ENCODE measurements around the gene ASF1A. TPM values are rescaled to one million over a fixed set of nuclear protein-coding genes. Genes with fewer than 3 reads are reported as not detected.

Gene ASF1A
- total and polyA plus RNA-seq, 4 donors: 5.6 to 27.0 (median 7.2) TPM

GRCh38 chr6:118859517-118860064 lies 34.4 kb upstream of the ASF1A start (continued):
- no peak for TF ChIP-seq YY1 (IDR thresholded peaks at IDR 0.05)
- TF ChIP-seq HNF4G (IDR thresholded peaks at IDR 0.05): no peak
- TF ChIP-seq SP1 (IDR thresholded peaks at IDR 0.05): no peak
- TF ChIP-seq RXRA (IDR thresholded peaks at IDR 0.05): no peak
- no peak for TF ChIP-seq EGR1 (IDR thresholded peaks at IDR 0.05; ENCODE audit: low read depth in 2 of 2)

DNA sequence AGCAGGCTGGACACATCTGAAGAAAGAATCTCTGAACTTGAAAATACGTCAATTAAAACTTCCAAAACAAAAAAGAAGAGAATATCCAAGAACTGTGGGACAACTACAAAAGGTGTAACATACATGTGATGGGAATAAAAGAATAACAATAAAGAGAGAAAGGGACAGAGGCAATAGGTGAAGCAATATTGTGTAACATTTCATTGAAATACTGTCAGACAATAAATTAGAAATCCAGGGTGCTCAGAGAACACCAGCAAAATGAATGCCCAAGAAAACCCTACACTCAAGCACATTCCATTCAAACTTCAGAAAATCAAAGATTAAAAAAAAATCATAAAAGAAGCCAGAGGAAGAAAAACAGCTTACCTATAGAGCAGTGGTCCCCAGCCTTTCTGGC lies 33.6 kb upstream of the ASF1A start:
- 100% methylated on average over 1 of the region's 1 CpG for WGBS
- H3K27ac ChIP-seq (ENCODE audit: low read depth in 1 of 2, low read length in 2 of 2): no peak overlapping the region
- H3K36me3 ChIP-seq (ENCODE audit: control insufficient read depth in 4 of 4, insufficient read depth in 3 of 4, low read depth in 1 of 4, low read length in 3 of 4): peaks cover 0 to 3% (median 0%) of the 10 kb centered on the region in 4 donors
- no peak overlapping the region for H3K9ac ChIP-seq (ENCODE audit: low read depth in 1 of 2, low read length in 2 of 2)
- H3K9me3 ChIP-seq (ENCODE audit: control insufficient read depth in 4 of 4, low read length in 3 of 4): no peaks in the 10 kb centered on the region
- TF ChIP-seq EGR1 (IDR thresholded peaks at IDR 0.05; ENCODE audit: low read depth in 2 of 2): no peak
- no peak for TF ChIP-seq FOXA1 (IDR thresholded peaks at IDR 0.05)
- no peak for TF ChIP-seq YY1 (IDR thresholded peaks at IDR 0.05)
- TF ChIP-seq ATF3 (IDR thresholded peaks at IDR 0.05): no peak
- no peak for TF ChIP-seq JUND (IDR thresholded peaks at IDR 0.05)
- no peak for TF ChIP-seq RAD21 (IDR thresholded peaks at IDR 0.05)
- TF ChIP-seq HNF4G (IDR thresholded peaks at IDR 0.05): no peak
- no peak for TF ChIP-seq TAF1 (conservative IDR thresholded peaks at IDR 0.05)
- TF ChIP-seq, protein P1, sequence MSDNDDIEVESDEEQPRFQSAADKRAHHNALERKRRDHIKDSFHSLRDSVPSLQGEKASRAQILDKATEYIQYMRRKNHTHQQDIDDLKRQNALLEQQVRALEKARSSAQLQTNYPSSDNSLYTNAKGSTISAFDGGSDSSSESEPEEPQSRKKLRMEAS (IDR thresholded peaks at IDR 0.05): no peak
- no peak for TF ChIP-seq NR2F2 (IDR thresholded peaks at IDR 0.05)
- TF ChIP-seq, protein P2, sequence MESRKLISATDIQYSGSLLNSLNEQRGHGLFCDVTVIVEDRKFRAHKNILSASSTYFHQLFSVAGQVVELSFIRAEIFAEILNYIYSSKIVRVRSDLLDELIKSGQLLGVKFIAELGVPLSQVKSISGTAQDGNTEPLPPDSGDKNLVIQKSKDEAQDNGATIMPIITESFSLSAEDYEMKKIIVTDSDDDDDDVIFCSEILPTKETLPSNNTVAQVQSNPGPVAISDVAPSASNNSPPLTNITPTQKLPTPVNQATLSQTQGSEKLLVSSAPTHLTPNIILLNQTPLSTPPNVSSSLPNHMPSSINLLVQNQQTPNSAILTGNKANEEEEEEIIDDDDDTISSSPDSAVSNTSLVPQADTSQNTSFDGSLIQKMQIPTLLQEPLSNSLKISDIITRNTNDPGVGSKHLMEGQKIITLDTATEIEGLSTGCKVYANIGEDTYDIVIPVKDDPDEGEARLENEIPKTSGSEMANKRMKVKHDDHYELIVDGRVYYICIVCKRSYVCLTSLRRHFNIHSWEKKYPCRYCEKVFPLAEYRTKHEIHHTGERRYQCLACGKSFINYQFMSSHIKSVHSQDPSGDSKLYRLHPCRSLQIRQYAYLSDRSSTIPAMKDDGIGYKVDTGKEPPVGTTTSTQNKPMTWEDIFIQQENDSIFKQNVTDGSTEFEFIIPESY (IDR thresholded peaks at IDR 0.05): no peak
- no peak for TF ChIP-seq FOXA2 (IDR thresholded peaks at IDR 0.05)
- no peak for TF ChIP-seq RXRA (IDR thresholded peaks at IDR 0.05)
- TF ChIP-seq GABPA (IDR thresholded peaks at IDR 0.05 in 1 of 2, conservative IDR thresholded peaks at IDR 0.05 in 1 of 2): no peak
- no peak for TF ChIP-seq CTCF (IDR thresholded peaks at IDR 0.05; ENCODE audit: low read depth, low read length, missing input control)
- TF ChIP-seq REST (IDR thresholded peaks at IDR 0.05): no peak
- H3K4me3 ChIP-seq (ENCODE audit: low read depth in 1 of 3, low read length in 3 of 3): no peak overlapping the region
- H3K4me1 ChIP-seq (ENCODE audit: control insufficient read depth in 4 of 4, insufficient read depth in 4 of 4, low read length in 3 of 4): no peaks in the 10 kb centered on the region
- DNase-seq (ENCODE audit: low spot score): no peak
- no peaks in the 10 kb centered on the region for H3K27me3 ChIP-seq (ENCODE audit: control insufficient read depth in 4 of 4, insufficient read depth in 4 of 4, low read length in 3 of 4)
